Natural killer cell (primary cell): ENCODE measurements around the gene DGCR2. TPM values are rescaled to one million over a fixed set of nuclear protein-coding genes. Genes with fewer than 3 reads are reported as not detected.

ENCODE experiments used
- ATAC-seq, 3 donors: fragments of 150-1000 bp in 2 of 3; fragments of 200-7000 bp in 1 of 3; cut with Tn5 transposase; 1 replicate in 1 of 3; 2 replicates in 2 of 3; pipeline ENCODE4 v1.10.0; 2021; ENCODE audit warnings: mild to moderate bottlenecking in 2 of 3, moderate library complexity in 2 of 3
- DNase-seq, 2 donors: peaks; one replicate each; pipeline versions ENCODE4 v3.0.0 to v3.0.0-alpha.2; 2013 to 2021; ENCODE audit warnings: mixed read lengths in 1 of 2
- H3K27ac ChIP-seq: one replicate; pipeline ENCODE4 v1.5.1; 2013; ENCODE audit warnings: mild to moderate bottlenecking, low read length
- H3K27me3 ChIP-seq: one replicate; pipeline ENCODE4 v1.6.1; 2013; ENCODE audit warnings: low read length; ENCODE audit not compliant: control insufficient read depth, insufficient read depth
- H3K36me3 ChIP-seq: one replicate; pipeline ENCODE4 v1.6.1; 2013; ENCODE audit warnings: low read length; ENCODE audit not compliant: control insufficient read depth, insufficient read depth
- H3K4me1 ChIP-seq: one replicate; pipeline ENCODE4 v1.6.1; 2013; ENCODE audit warnings: low read length; ENCODE audit not compliant: control insufficient read depth, insufficient read depth
- H3K4me3 ChIP-seq: one replicate; pipeline ENCODE4 v1.5.1; 2013; ENCODE audit warnings: low read length
- H3K9me3 ChIP-seq: one replicate; pipeline ENCODE4 v1.6.1; 2013; ENCODE audit warnings: low read length; ENCODE audit not compliant: control insufficient read depth, insufficient read depth
- H3K27ac Mint-ChIP-seq, 2 donors: one replicate each; pipeline ENCODE4 v1.8.0; 2022; ENCODE audit warnings: mild to moderate bottlenecking in 2 of 2, mixed read lengths in 2 of 2, moderate library complexity in 1 of 2
- H3K27me3 Mint-ChIP-seq, 2 donors: one replicate each; pipeline ENCODE4 v1.8.0; 2022; ENCODE audit warnings: low read depth in 2 of 2, mixed read lengths in 2 of 2
- H3K36me3 Mint-ChIP-seq: one replicate; pipeline ENCODE4 v1.8.0; 2022; ENCODE audit warnings: mixed read lengths
- H3K4me1 Mint-ChIP-seq, 2 donors: one replicate each; pipeline ENCODE4 v1.8.0; 2022; ENCODE audit warnings: mixed read lengths in 2 of 2
- H3K4me3 Mint-ChIP-seq: one replicate; pipeline ENCODE4 v1.8.0; 2022; ENCODE audit warnings: mild to moderate bottlenecking, moderate library complexity, mixed read lengths
- H3K9me3 Mint-ChIP-seq, 2 donors: one replicate each; pipeline ENCODE4 v1.8.0; 2022; ENCODE audit warnings: mixed read lengths in 2 of 2
- WGBS: methylation state at CpG from one replicate; pipeline ENCODE4 v1.1.7; 2013; ENCODE audit warnings: missing lambda C conversion rate; ENCODE audit not compliant: insufficient coverage; 5-methylcytosine and 5-hydroxymethylcytosine counted together
- intact Hi-C: fragments of 100-400 bp; cut with micrococcal nuclease; formaldehyde crosslinking; loops from one replicate; pipeline ENCODE4 v1.14.2; 2022
- total RNA-seq, 4 donors: library from RNA; stranded (reverse); fragments of 120-200 nt in 1 of 4; gene quantifications; one replicate each; pipeline versions ENCODE4 v1.2.3 to v1.2.4, GENCODE V29; 2013 to 2022
- TF ChIP-seq, protein P1 (sequence below): fragments of 200-600 bp; IDR thresholded peaks from one replicate; pipeline ENCODE4 v1.8.0; 2022; ENCODE audit warnings: antibody characterized with exemption

Gene DGCR2
- total RNA-seq, 3 donors from 2014 or later (not counting 1 experiment from before 2014, with no cell fraction given): 27.5 to 44.1 (median 41.3) TPM

- peaks cover 44% of the 10 kb centered on the region for H3K4me1 ChIP-seq
- DNase-seq (peak in 1 of 2 donors; percentile 47), ATAC-seq (no peak)
- H3K9me3 ChIP-seq: no peaks in the 10 kb centered on the region
- WGBS: 47% methylated on average over 3 of the region's 4 CpGs
- peak overlapping the region; percentile 80 to 84 for H3K27ac Mint-ChIP-seq
- no peaks in the 10 kb centered on the region for H3K27me3 ChIP-seq
- H3K4me1 Mint-ChIP-seq: peaks cover 64 to 69% of the 10 kb centered on the region in 2 donors
- H3K4me3 Mint-ChIP-seq: peak overlapping the region; percentile 85
- H3K4me3 ChIP-seq: no peak overlapping the region
- TF ChIP-seq, protein P1, sequence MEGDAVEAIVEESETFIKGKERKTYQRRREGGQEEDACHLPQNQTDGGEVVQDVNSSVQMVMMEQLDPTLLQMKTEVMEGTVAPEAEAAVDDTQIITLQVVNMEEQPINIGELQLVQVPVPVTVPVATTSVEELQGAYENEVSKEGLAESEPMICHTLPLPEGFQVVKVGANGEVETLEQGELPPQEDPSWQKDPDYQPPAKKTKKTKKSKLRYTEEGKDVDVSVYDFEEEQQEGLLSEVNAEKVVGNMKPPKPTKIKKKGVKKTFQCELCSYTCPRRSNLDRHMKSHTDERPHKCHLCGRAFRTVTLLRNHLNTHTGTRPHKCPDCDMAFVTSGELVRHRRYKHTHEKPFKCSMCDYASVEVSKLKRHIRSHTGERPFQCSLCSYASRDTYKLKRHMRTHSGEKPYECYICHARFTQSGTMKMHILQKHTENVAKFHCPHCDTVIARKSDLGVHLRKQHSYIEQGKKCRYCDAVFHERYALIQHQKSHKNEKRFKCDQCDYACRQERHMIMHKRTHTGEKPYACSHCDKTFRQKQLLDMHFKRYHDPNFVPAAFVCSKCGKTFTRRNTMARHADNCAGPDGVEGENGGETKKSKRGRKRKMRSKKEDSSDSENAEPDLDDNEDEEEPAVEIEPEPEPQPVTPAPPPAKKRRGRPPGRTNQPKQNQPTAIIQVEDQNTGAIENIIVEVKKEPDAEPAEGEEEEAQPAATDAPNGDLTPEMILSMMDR: no peak
- no peaks in the 10 kb centered on the region for H3K27me3 Mint-ChIP-seq
- H3K9me3 Mint-ChIP-seq: no peaks in the 10 kb centered on the region
- peak overlapping the region; percentile 82 for H3K27ac ChIP-seq
- no peaks in the 10 kb centered on the region for H3K36me3 ChIP-seq
- no peaks in the 10 kb centered on the region for H3K36me3 Mint-ChIP-seq
- intact Hi-C loops: no loop called here
Observed at GRCh38 chr22:19110064-19110458, 12.2 kb downstream of the DGCR2 start.

DNA sequence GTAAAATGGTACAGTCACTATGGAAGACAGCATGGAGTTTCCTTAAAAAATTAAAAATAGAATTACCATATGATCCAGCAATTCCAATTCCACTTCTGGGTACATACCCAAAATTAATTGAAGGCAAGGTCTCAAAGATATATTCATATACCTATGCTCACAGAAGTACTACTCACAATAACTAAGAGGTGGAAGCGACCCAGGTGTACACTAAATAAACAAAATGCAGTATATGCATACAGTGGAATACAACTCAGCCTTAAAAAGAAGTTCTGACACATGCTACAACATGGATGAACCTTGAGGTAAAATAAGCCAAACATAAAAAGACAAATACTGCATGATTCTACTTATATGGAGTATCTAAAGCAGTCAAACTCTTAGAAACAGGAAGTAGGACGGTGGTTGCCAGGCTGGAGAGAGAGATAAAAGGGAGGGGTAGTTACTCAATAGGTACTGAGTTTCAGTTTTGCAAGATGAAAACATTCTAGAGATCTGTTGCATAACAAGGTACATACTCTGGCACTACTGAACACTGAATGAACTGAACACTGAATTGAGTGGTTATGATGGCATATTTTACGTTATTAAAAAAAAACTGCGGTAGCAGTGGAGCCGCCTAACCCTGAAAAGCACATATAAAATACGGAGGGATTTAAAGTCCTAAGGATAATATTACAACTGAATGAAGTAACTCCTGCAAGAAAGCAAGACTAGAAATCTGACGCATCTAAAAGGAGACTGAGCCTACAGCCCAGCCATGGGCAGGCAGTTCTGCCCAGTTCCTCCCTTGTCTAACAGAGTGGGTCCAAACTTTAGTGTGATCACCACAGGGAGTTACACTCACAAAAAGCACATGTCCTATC is 12.8 kb downstream of the DGCR2 start:
- peak; percentile 86 to 91 (median 88) for ATAC-seq
- Mint-ChIP-seq H3K9me3 (no peaks in the 10 kb centered on the region), H3K4me3 (peak overlapping the region; percentile 85), H3K36me3 (no peaks in the 10 kb centered on the region), H3K4me1 (peaks cover 59 to 64% of the 10 kb centered on the region in 2 donors), H3K27me3 (no peaks in the 10 kb centered on the region), H3K27ac (peak overlapping the region; percentile 80 to 84)
- no peaks in the 10 kb centered on the region for H3K36me3 ChIP-seq
- H3K4me3 ChIP-seq: peak overlapping the region; percentile 9
- 19% methylated on average over 7 of the region's 7 CpGs for WGBS
- TF ChIP-seq, protein P1: no peak
- peaks cover 42% of the 10 kb centered on the region for H3K4me1 ChIP-seq
- intact Hi-C loops: loop anchor here (1.0 kb wide), 1 partner anchor 13 kb away; the partner anchor contains the start of gene DGCR2
- peak overlapping the region; percentile 82 for H3K27ac ChIP-seq
- peak in 1 of 2 donors; percentile 85 for DNase-seq
- no peaks in the 10 kb centered on the region for H3K9me3 ChIP-seq
- no peaks in the 10 kb centered on the region for H3K27me3 ChIP-seq

DNA sequence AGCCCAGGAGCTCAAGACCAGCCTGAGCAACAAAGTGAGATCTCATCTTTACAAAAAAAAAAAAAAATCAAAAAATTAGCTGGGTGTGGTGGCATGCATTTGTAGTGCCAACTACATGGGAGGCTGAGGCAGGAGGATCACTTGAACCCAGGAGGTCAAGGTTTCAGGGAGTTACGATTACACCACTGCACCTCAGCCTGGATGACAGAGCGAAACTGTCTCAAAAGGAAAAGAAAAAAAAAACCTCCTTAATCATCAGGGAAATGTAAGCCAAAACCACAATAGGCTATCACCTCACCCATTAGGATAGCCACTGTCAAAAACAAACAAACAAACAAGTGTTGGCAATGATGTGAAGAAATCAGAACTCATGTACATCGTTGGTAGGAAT is 13.4 kb downstream of the DGCR2 start:
- Histone ChIP-seq H3K4me3 (no peak overlapping the region), H3K27ac (peak overlapping the region; percentile 82), H3K27me3 (no peaks in the 10 kb centered on the region), H3K9me3 (no peaks in the 10 kb centered on the region), H3K4me1 (peaks cover 41% of the 10 kb centered on the region), H3K36me3 (no peaks in the 10 kb centered on the region)
- Mint-ChIP-seq H3K27me3 (no peaks in the 10 kb centered on the region), H3K36me3 (no peaks in the 10 kb centered on the region), H3K4me1 (peaks cover 61 to 64% of the 10 kb centered on the region in 2 donors), H3K27ac (peak overlapping the region; percentile 80 to 84), H3K9me3 (no peaks in the 10 kb centered on the region), H3K4me3 (peak overlapping the region; percentile 85)
- intact Hi-C loops: loop anchor here (1.0 kb wide), 1 partner anchor 13 kb away; the partner anchor contains the start of gene DGCR2
- DNase-seq (peak in 1 of 2 donors; percentile 25), ATAC-seq (peak in 2 of 3 donors; percentile 13 to 45)
- TF ChIP-seq, protein P1: no peak
- 76% methylated on average over 2 of the region's 3 CpGs for WGBS
